ENCODE measurements around the gene TRRAP.

Gene TRRAP

GRCh38 chr7:98879198-98879978 is 1.1 kb downstream of the TRRAP start:
- H3K27me3 Mint-ChIP-seq (ENCODE audit: low read depth, poor library complexity) = peaks cover 5% of the 10 kb centered on the region
- DNase-seq = no peak
- peaks cover 25% of the 10 kb centered on the region for H3K36me3 Mint-ChIP-seq (ENCODE audit: low read depth)
- peaks cover 31% of the 10 kb centered on the region for H3K4me1 Mint-ChIP-seq
- H3K4me3 Mint-ChIP-seq = peak overlapping the region; percentile 94
- H3K27ac Mint-ChIP-seq = no peak overlapping the region
- no peaks in the 10 kb centered on the region for H3K9me3 Mint-ChIP-seq
- peak; percentile 38 for TF ChIP-seq CTCF (IDR thresholded peaks at IDR 0.05)

GRCh38 chr7:98879979-98880315 is 1.6 kb downstream of the TRRAP start:
- H3K27ac Mint-ChIP-seq = no peak overlapping the region
- peaks cover 31% of the 10 kb centered on the region for H3K4me1 Mint-ChIP-seq
- peaks cover 25% of the 10 kb centered on the region for H3K36me3 Mint-ChIP-seq (ENCODE audit: low read depth)
- DNase-seq = no peak
- H3K9me3 Mint-ChIP-seq = no peaks in the 10 kb centered on the region
- peaks cover 4% of the 10 kb centered on the region for H3K27me3 Mint-ChIP-seq (ENCODE audit: low read depth, poor library complexity)
- TF ChIP-seq CTCF (IDR thresholded peaks at IDR 0.05) = no peak
- peak overlapping the region; percentile 94 for H3K4me3 Mint-ChIP-seq

GRCh38 chr7:98880485-98880884 is 2.2 kb downstream of the TRRAP start:
- Mint-ChIP-seq H3K27me3 (ENCODE audit: low read depth, poor library complexity) (no peaks in the 10 kb centered on the region), H3K9me3 (no peaks in the 10 kb centered on the region), H3K4me3 (peak overlapping the region; percentile 94), H3K36me3 (ENCODE audit: low read depth) (peaks cover 25% of the 10 kb centered on the region), H3K4me1 (peaks cover 31% of the 10 kb centered on the region), H3K27ac (no peak overlapping the region)
- DNase-seq = no peak
- TF ChIP-seq CTCF (IDR thresholded peaks at IDR 0.05) = no peak

- Mint-ChIP-seq H3K36me3 (ENCODE audit: low read depth) (peaks cover 25% of the 10 kb centered on the region), H3K27ac (no peak overlapping the region), H3K4me3 (no peak overlapping the region), H3K9me3 (no peaks in the 10 kb centered on the region), H3K27me3 (ENCODE audit: low read depth, poor library complexity) (no peaks in the 10 kb centered on the region), H3K4me1 (peaks cover 31% of the 10 kb centered on the region)
- DNase-seq = no peak
- no peak for TF ChIP-seq CTCF (IDR thresholded peaks at IDR 0.05)
Observed at GRCh38 chr7:98881561-98882315, 3.4 kb downstream of the TRRAP start.

GRCh38 chr7:98884416-98884815 is 6.1 kb downstream of the TRRAP start:
- no peaks in the 10 kb centered on the region for H3K9me3 Mint-ChIP-seq
- no peak for DNase-seq
- H3K4me1 Mint-ChIP-seq = peaks cover 17% of the 10 kb centered on the region
- peaks cover 41% of the 10 kb centered on the region for H3K36me3 Mint-ChIP-seq (ENCODE audit: low read depth)
- H3K4me3 Mint-ChIP-seq = no peak overlapping the region
- no peak overlapping the region for H3K27ac Mint-ChIP-seq
- no peaks in the 10 kb centered on the region for H3K27me3 Mint-ChIP-seq (ENCODE audit: low read depth, poor library complexity)
- TF ChIP-seq CTCF (IDR thresholded peaks at IDR 0.05) = no peak
